HG02852 (cell line): Measurements from ENCODE around the gene SFTPB.
"Not testable (repeated sequence)": the region's sequence is repeated elsewhere in the genome, so short reads cannot be mapped to it uniquely, and the experiment has no call there.

Experiments used
- ATAC-seq: cut with Tn5 transposase; IDR thresholded peaks from one replicate; pipeline ENCODE4 v1.9.1; 2021; ENCODE audit warnings: mild to moderate bottlenecking, moderate library complexity; ENCODE audit not compliant: unreplicated experiment

Gene SFTPB

GRCh38 chr2:85678377-85678776 lies 10.4 kb upstream of the SFTPB start:
- ATAC-seq: no peak

GRCh38 chr2:85675866-85676548 lies 8.0 kb upstream of the SFTPB start:
- no peak for ATAC-seq

- ATAC-seq: no peak
Observed at GRCh38 chr2:85675427-85675826, 7.4 kb upstream of the SFTPB start.

- no peak for ATAC-seq
Observed at GRCh38 chr2:85674417-85674816, 6.4 kb upstream of the SFTPB start.

GRCh38 chr2:85673716-85674375 lies 5.8 kb upstream of the SFTPB start:
- no peak for ATAC-seq

- no peak for ATAC-seq
Observed at GRCh38 chr2:85672456-85672855, 4.5 kb upstream of the SFTPB start.

GRCh38 chr2:85670416-85670815 lies 2.4 kb upstream of the SFTPB start:
- ATAC-seq: not testable (repeated sequence)

- peak; percentile 81 for ATAC-seq
Observed at GRCh38 chr2:85669549-85669948, 1.6 kb upstream of the SFTPB start.

GRCh38 chr2:85668857-85669142 lies 801 bp upstream of the SFTPB start:
- no peak for ATAC-seq

GRCh38 chr2:85667561-85668008 lies 414 bp downstream of the SFTPB start:
- no peak for ATAC-seq

- ATAC-seq: no peak
Observed at GRCh38 chr2:85666435-85667316, 1.3 kb downstream of the SFTPB start.

- no peak for ATAC-seq
Observed at GRCh38 chr2:85666016-85666415, 2.0 kb downstream of the SFTPB start.

- no peak for ATAC-seq
Observed at GRCh38 chr2:85665264-85665937, 2.6 kb downstream of the SFTPB start.

GRCh38 chr2:85663594-85664565 lies 4.1 kb downstream of the SFTPB start:
- ATAC-seq: no peak

GRCh38 chr2:85662899-85663593 lies 5.0 kb downstream of the SFTPB start:
- no peak for ATAC-seq

- ATAC-seq: no peak
Observed at GRCh38 chr2:85661139-85661858, 6.7 kb downstream of the SFTPB start.

GRCh38 chr2:85660725-85661124 lies 7.3 kb downstream of the SFTPB start:
- no peak for ATAC-seq

- ATAC-seq: not testable (repeated sequence)
Observed at GRCh38 chr2:85660301-85660700, 7.7 kb downstream of the SFTPB start.
